ENCODE measurements around the gene AKAP7.

GRCh38 chr6:131305037-131305850 is 170.0 kb downstream of the AKAP7 start:
- TF ChIP-seq YY1 (IDR thresholded peaks at IDR 0.05; ENCODE audit: insufficient read depth, insufficient read length) (no peak), ZNF274 (IDR thresholded peaks at IDR 0.05; ENCODE audit: low read depth, low read length) (no peak)
